Thyroid gland (tissue), 4 donors: ENCODE results near the gene PPP1R36.

Source experiments
- POLR2A ChIP-seq, 2 donors: fragments of 450-650 bp; IDR thresholded peaks; one replicate each; pipeline ENCODE4 v1.6.1; 2017; ENCODE audit warnings: antibody characterized with exemption in 2 of 2, mild to moderate bottlenecking in 2 of 2, moderate library complexity in 1 of 2
- TF ChIP-seq, protein P1 (sequence below), 6 experiments: fragments of 200-600 bp in 3 of 6; fragments of 450-650 bp in 3 of 6; sonication (generic) in 3 of 6; IDR thresholded peaks; one replicate each; pipeline ENCODE4 v1.5.1; 2016 to 2019; ENCODE audit warnings: antibody characterized with exemption in 6 of 6, mild to moderate bottlenecking in 2 of 6, inconsistent platforms in 1 of 6, moderate library complexity in 1 of 6

DNA sequence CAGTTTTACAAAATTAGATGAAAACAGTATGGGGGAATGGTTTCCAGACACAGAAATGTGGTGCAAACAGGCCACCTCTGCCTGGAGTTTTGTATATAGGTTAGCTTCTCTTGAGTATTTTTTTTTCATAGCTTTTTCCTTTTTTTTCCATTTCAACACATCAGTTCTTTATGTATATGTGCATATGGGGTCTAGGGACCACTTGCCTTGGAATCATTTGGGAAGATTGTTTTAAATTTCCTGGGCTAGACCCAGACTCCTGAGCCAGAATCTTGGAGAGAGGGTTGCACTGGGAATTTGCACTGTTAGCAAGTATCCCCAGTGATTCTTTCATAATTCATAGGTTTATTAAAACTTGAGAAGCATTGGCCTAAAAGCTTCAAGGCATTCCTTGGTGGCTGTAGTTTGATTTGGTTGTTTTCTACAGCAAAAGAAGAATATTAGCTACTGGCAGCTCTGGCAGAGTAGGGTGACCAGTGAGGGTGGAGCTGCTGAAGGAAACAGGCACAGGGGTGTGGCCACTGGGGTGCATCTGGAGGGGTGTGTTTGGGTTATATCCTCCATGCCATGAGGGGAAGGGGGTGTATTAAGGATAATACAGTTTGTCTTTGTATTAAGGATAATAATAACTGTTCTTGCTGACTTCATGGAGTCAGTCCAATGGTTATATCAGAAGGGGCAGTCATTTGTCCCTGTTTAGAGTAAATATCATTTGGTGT lies 22.8 kb downstream of the PPP1R36 start:
- TF ChIP-seq, protein P1, sequence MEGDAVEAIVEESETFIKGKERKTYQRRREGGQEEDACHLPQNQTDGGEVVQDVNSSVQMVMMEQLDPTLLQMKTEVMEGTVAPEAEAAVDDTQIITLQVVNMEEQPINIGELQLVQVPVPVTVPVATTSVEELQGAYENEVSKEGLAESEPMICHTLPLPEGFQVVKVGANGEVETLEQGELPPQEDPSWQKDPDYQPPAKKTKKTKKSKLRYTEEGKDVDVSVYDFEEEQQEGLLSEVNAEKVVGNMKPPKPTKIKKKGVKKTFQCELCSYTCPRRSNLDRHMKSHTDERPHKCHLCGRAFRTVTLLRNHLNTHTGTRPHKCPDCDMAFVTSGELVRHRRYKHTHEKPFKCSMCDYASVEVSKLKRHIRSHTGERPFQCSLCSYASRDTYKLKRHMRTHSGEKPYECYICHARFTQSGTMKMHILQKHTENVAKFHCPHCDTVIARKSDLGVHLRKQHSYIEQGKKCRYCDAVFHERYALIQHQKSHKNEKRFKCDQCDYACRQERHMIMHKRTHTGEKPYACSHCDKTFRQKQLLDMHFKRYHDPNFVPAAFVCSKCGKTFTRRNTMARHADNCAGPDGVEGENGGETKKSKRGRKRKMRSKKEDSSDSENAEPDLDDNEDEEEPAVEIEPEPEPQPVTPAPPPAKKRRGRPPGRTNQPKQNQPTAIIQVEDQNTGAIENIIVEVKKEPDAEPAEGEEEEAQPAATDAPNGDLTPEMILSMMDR (IDR thresholded peaks at IDR 0.05) = no peak
- no peak for TF ChIP-seq POLR2A (IDR thresholded peaks at IDR 0.05)
